Transverse colon (tissue), 3 donors: ENCODE data around the gene PLBD2.

Experiments
- EP300 ChIP-seq: sonication (generic); formaldehyde crosslinking; IDR thresholded peaks from one replicate; pipeline ENCODE4 v1.6.1; 2017; ENCODE audit warnings: antibody characterized with exemption, low read depth
- POLR2A ChIP-seq: fragments of 450-650 bp; IDR thresholded peaks from one replicate; pipeline ENCODE4 v1.6.1; 2016; ENCODE audit warnings: antibody characterized with exemption, mild to moderate bottlenecking, moderate library complexity
- TF ChIP-seq, protein P1 (sequence below), 5 experiments: fragments of 200-600 bp in 3 of 5; fragments of 450-650 bp in 2 of 5; sonication (generic) in 3 of 5; IDR thresholded peaks; 1 replicate in 2 of 5; 2 replicates in 3 of 5; pipeline ENCODE4 v1.5.1; 2016 to 2017; ENCODE audit warnings: antibody characterized with exemption in 5 of 5, inconsistent platforms in 3 of 5, mild to moderate bottlenecking in 2 of 5, moderate library complexity in 1 of 5

DNA sequence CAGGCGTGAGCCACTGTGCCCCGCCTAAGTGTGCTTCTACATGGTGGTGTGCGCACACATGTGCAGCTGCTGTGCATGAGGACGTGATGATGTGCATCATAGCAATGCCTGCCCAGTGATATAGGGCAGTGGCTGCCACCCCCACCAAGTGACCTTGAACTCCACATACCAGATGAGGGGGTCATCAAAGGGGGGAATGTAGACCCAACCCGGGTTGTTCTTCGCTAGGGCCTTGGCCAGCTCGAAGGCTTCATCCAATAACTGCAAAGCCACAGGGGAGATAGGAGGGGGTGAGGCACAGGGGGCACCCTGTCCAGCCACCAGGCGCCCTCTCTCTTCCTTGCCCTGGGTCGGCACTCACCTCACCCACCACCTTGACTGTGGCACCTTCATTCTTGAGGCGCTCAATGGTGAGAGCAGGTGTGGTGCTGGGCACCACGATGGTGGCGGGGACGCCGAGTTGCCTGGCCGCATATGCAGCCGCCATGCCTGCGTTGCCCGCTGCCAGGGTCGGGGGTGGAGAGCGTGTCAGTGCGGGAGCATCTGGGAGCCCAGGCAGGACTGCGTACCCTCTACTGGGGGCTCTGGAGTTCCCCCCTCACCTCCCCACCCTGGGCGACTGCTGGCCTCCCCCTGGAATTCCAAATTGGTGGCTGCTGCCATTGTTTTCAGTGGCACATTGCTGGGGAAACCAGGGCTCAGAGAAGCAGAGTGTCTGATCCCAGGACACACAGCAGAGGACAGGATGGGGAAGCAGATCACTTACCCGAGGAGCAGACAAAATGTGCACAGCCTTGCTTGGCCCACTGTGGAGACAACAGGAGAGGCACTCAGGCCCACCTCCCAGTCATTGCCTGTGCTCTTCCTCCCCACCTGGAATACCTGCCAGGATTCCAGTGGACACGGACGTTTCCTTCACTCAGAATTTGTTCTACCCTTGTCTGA is 40.2 kb downstream of the PLBD2 start:
- TF ChIP-seq, protein P1, sequence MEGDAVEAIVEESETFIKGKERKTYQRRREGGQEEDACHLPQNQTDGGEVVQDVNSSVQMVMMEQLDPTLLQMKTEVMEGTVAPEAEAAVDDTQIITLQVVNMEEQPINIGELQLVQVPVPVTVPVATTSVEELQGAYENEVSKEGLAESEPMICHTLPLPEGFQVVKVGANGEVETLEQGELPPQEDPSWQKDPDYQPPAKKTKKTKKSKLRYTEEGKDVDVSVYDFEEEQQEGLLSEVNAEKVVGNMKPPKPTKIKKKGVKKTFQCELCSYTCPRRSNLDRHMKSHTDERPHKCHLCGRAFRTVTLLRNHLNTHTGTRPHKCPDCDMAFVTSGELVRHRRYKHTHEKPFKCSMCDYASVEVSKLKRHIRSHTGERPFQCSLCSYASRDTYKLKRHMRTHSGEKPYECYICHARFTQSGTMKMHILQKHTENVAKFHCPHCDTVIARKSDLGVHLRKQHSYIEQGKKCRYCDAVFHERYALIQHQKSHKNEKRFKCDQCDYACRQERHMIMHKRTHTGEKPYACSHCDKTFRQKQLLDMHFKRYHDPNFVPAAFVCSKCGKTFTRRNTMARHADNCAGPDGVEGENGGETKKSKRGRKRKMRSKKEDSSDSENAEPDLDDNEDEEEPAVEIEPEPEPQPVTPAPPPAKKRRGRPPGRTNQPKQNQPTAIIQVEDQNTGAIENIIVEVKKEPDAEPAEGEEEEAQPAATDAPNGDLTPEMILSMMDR (IDR thresholded peaks at IDR 0.05), result no peak
- no peak for TF ChIP-seq POLR2A
- TF ChIP-seq EP300, result no peak
